Endothelial cell of umbilical vein (primary cell): Measurements from ENCODE around the gene TEX12. TPM values are rescaled to one million over a fixed set of nuclear protein-coding genes. Genes with fewer than 3 reads are reported as not detected.

Source experiments
- BruUV-seq: library from RNA; stranded (reverse); fragments of 400-500 nt; replicated peaks from 2 replicates; lab custom pipeline; 2021; lab: Mats Ljungman, UMichigan
- CTCF ChIA-PET: fragments of 300-600, 350-600 bp; sonication (Branson Sonifier 250); formaldehyde crosslinking; loops from one replicate; lab custom pipeline; 2021; ENCODE audit warnings: antibody characterized with exemption, inconsistent platforms; lab: Charles Lee
- POLR2A ChIA-PET: fragments of 300-600, 350-600 bp; sonication (Branson Sonifier 250); formaldehyde crosslinking; loops from one replicate; lab custom pipeline; 2021; ENCODE audit warnings: antibody characterized with exemption, inconsistent platforms; lab: Charles Lee
- DNase-seq: peaks from one replicate; pipeline ENCODE4 v3.0.0-alpha.2; 2011; ENCODE audit warnings: low read depth, low spot score
- FAIRE-seq: peaks from 2 replicates; lab custom pipeline; 2011; peaks lifted over from hg19 to GRCh38; lab: Jason Lieb, UNC
- H2AFZ ChIP-seq: 2 replicates; pipeline ENCODE4 v1.6.0; 2012; ENCODE audit warnings: low read depth, low read length, control low read depth, inconsistent platforms
- H3K27ac ChIP-seq: 2 replicates; pipeline ENCODE4 v1.5.1; 2011; ENCODE audit warnings: low read depth, mild to moderate bottlenecking, control low read depth, low read length, moderate library complexity; ENCODE audit not compliant: insufficient read depth
- H3K27me3 ChIP-seq, 2 experiments: 2 replicates each; pipeline versions ENCODE4 v1.6.0 to v1.6.1; 2011; ENCODE audit warnings: low read length in 2 of 2, mixed read lengths in 1 of 2; ENCODE audit not compliant: control insufficient read depth in 2 of 2, insufficient read depth in 2 of 2
- H3K36me3 ChIP-seq, 2 experiments: 2 replicates in 1 of 2; 3 replicates in 1 of 2; pipeline ENCODE4 v1.5.1; 2011; ENCODE audit warnings: low read length in 2 of 2, mild to moderate bottlenecking in 1 of 2, moderate library complexity in 1 of 2; ENCODE audit not compliant: control insufficient read depth in 2 of 2, insufficient read depth in 2 of 2; ENCODE audit errors: extremely low read depth in 1 of 2
- H3K4me1 ChIP-seq: 3 replicates; pipeline ENCODE4 v1.5.1; 2011; ENCODE audit warnings: mild to moderate bottlenecking, low read length; ENCODE audit not compliant: control insufficient read depth, insufficient read depth; ENCODE audit errors: extremely low read depth
- H3K4me2 ChIP-seq: 2 replicates; pipeline ENCODE4 v1.6.1; 2011; ENCODE audit warnings: low read length, control low read depth, mixed read lengths; ENCODE audit not compliant: insufficient read depth
- H3K4me3 ChIP-seq, 3 experiments: fragments of 200-600 bp in 1 of 3; sonication (generic), shearing (Covaris generic) in 1 of 3; replicated peaks in 1 of 3; 2 replicates each; pipeline ENCODE4 v1.5.1; 2011 to 2016; ENCODE audit warnings: control low read depth in 3 of 3, low read length in 3 of 3, mild to moderate bottlenecking in 2 of 3, inconsistent platforms in 1 of 3, low read depth in 1 of 3, moderate library complexity in 1 of 3; ENCODE audit not compliant: insufficient read depth in 1 of 3
- H3K79me2 ChIP-seq: 2 replicates; pipeline ENCODE4 v1.6.0; 2012; ENCODE audit warnings: low read length, inconsistent platforms; ENCODE audit not compliant: control insufficient read depth, insufficient read depth
- H3K9ac ChIP-seq: replicated peaks from 2 replicates; pipeline ENCODE3; 2011; ENCODE audit warnings: low read length, control low read depth; ENCODE audit not compliant: insufficient read depth; ENCODE audit errors: extremely low read depth
- H3K9me1 ChIP-seq: replicated peaks from 3 replicates; pipeline ENCODE4 v1.6.0; 2011; ENCODE audit warnings: mild to moderate bottlenecking, low read length; ENCODE audit not compliant: control insufficient read depth, insufficient read depth; ENCODE audit errors: extremely low read depth
- H3K9me3 ChIP-seq: replicated peaks from 2 replicates; pipeline ENCODE4 v1.5.1; 2012; ENCODE audit warnings: low read length, inconsistent platforms; ENCODE audit not compliant: control insufficient read depth, insufficient read depth
- H4K20me1 ChIP-seq: replicated peaks from 2 replicates; pipeline ENCODE3; 2011; ENCODE audit warnings: mild to moderate bottlenecking, low read length; ENCODE audit not compliant: control insufficient read depth, insufficient read depth; ENCODE audit errors: extremely low read depth
- CTCF ChIP-seq, 2 donors: IDR thresholded peaks; 1 replicate in 1 of 2; 2 replicates in 1 of 2; pipeline ENCODE4 v1.5.1; 2011; ENCODE audit warnings: low read length in 2 of 2, mild to moderate bottlenecking in 2 of 2, moderate library complexity in 2 of 2, control low read depth in 1 of 2, inconsistent platforms in 1 of 2, low read depth in 1 of 2; ENCODE audit not compliant: insufficient read depth in 1 of 2; ENCODE audit errors: extremely low read depth in 1 of 2
- EZH2 ChIP-seq: IDR thresholded peaks from 2 replicates; pipeline ENCODE4 v1.6.1; 2012; ENCODE audit warnings: borderline replicate concordance, low read depth, mild to moderate bottlenecking, moderate library complexity, low read length, inconsistent platforms; ENCODE audit not compliant: severe bottlenecking
- GATA2 ChIP-seq: IDR thresholded peaks from 2 replicates; pipeline ENCODE4 v1.7.0; 2011; ENCODE audit warnings: low read depth, mild to moderate bottlenecking, moderate library complexity, mixed read lengths, low read length; ENCODE audit not compliant: insufficient read length, insufficient read depth
- JUN ChIP-seq: IDR thresholded peaks from 2 replicates; pipeline ENCODE4 v1.6.1; 2011; ENCODE audit warnings: borderline replicate concordance, low read depth; ENCODE audit not compliant: insufficient read length, insufficient read depth
- MAX ChIP-seq: IDR thresholded peaks from 2 replicates; pipeline ENCODE4 v1.6.1; 2011; ENCODE audit not compliant: insufficient read depth, insufficient read length
- POLR2A ChIP-seq: IDR thresholded peaks from 2 replicates; pipeline ENCODE4 v1.6.1; 2012; ENCODE audit warnings: low read depth, mild to moderate bottlenecking, control low read depth, low read length
- POLR2AphosphoS5 ChIP-seq: IDR thresholded peaks from 2 replicates; pipeline ENCODE4 v1.6.1; 2012; ENCODE audit warnings: low read depth, mild to moderate bottlenecking, control low read depth, low read length, moderate library complexity; ENCODE audit not compliant: insufficient read depth
- dilution Hi-C: fragments of 300-500 bp; cut with MboI; formaldehyde crosslinking; loops from one replicate; pipeline ENCODE4 v1.15.0; 2019; ENCODE audit warnings: low sequenced_read_pairs; ENCODE audit not compliant: extremely low pct_ligation_motif_present
- intact Hi-C: fragments of 100-400 bp; cut with micrococcal nuclease; formaldehyde crosslinking; loops from one replicate; pipeline ENCODE4 v1.10.0; 2022
- polyA plus RNA-seq, 4 experiments: library from polyadenylated mRNA; depleted of rRNA in 3 of 4; stranded (reverse) in 3 of 4; unstranded in 1 of 4; fragments of >200 nt; gene quantifications; 2 replicates each; pipeline versions ENCODE4 v1.2.1 to v1.2.3, GENCODE V29; 2011 to 2012; ENCODE audit warnings: missing spikeins in 1 of 4
- total RNA-seq: library from RNA; stranded (reverse); gene quantifications from 2 replicates; pipeline ENCODE4 v1.2.3, GENCODE V29; 2021

The TEX12 gene
- total and polyA plus RNA-seq, 2 donors (not counting 3 experiments of a cell fraction or from before 2014, with no cell fraction given): 0.46 TPM; not detected in 1

GRCh38 chr11:112195951-112196351 is 28.8 kb downstream of the TEX12 start:
- Histone ChIP-seq H3K36me3 (no peaks in the 10 kb centered on the region), H4K20me1 (no peaks in the 10 kb centered on the region), H3K27me3 (peaks cover 0 to 2% of the 10 kb centered on the region in 2 experiments), H3K4me1 (no peaks in the 10 kb centered on the region), H3K9me1 (no peaks in the 10 kb centered on the region), H3K9ac (no peak overlapping the region), H3K4me3 (no peak overlapping the region), H3K79me2 (no peaks in the 10 kb centered on the region), H3K9me3 (no peaks in the 10 kb centered on the region), H2AFZ (no peak overlapping the region), H3K27ac (no peak overlapping the region), H3K4me2 (no peak overlapping the region)
- POLR2A ChIA-PET: no interaction called here
- no peak for FAIRE-seq
- no peak for DNase-seq
- dilution Hi-C loops: no loop called here
- intact Hi-C loops: no loop called here
- no peak for TF ChIP-seq MAX
- TF ChIP-seq POLR2AphosphoS5: no peak
- no peak for TF ChIP-seq CTCF (IDR thresholded peaks at IDR 0.05; ENCODE audit: extremely low read depth in 1 of 2, insufficient read depth in 1 of 2, low read depth in 1 of 2, low read length in 2 of 2)
- TF ChIP-seq JUN: no peak
- TF ChIP-seq EZH2: no peak
- no peak for TF ChIP-seq POLR2A
- no peak for TF ChIP-seq GATA2
- BruUV-seq: no TSS peak
- CTCF ChIA-PET: no interaction called here
